Measurements from ENCODE around the gene TMEM101.

TMEM101 gene

GRCh38 chr17:44014133-44014436 is 678 bp downstream of the TMEM101 start:
- peaks cover 3% of the 10 kb centered on the region for H3K27me3 Mint-ChIP-seq (ENCODE audit: low read depth)
- peaks cover 23% of the 10 kb centered on the region for H3K4me1 Mint-ChIP-seq
- no peaks in the 10 kb centered on the region for H3K9me3 Mint-ChIP-seq
- peak overlapping the region; percentile 97 for H3K27ac Mint-ChIP-seq
- H3K36me3 Mint-ChIP-seq (ENCODE audit: low read depth), result peaks cover 12% of the 10 kb centered on the region
- TF ChIP-seq, protein P1, sequence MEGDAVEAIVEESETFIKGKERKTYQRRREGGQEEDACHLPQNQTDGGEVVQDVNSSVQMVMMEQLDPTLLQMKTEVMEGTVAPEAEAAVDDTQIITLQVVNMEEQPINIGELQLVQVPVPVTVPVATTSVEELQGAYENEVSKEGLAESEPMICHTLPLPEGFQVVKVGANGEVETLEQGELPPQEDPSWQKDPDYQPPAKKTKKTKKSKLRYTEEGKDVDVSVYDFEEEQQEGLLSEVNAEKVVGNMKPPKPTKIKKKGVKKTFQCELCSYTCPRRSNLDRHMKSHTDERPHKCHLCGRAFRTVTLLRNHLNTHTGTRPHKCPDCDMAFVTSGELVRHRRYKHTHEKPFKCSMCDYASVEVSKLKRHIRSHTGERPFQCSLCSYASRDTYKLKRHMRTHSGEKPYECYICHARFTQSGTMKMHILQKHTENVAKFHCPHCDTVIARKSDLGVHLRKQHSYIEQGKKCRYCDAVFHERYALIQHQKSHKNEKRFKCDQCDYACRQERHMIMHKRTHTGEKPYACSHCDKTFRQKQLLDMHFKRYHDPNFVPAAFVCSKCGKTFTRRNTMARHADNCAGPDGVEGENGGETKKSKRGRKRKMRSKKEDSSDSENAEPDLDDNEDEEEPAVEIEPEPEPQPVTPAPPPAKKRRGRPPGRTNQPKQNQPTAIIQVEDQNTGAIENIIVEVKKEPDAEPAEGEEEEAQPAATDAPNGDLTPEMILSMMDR (IDR thresholded peaks at IDR 0.05; ENCODE audit: unreplicated experiment in 3 of 3), result no peak
- H3K4me3 Mint-ChIP-seq, result peak overlapping the region; percentile 97 to 100 (median 98)

DNA sequence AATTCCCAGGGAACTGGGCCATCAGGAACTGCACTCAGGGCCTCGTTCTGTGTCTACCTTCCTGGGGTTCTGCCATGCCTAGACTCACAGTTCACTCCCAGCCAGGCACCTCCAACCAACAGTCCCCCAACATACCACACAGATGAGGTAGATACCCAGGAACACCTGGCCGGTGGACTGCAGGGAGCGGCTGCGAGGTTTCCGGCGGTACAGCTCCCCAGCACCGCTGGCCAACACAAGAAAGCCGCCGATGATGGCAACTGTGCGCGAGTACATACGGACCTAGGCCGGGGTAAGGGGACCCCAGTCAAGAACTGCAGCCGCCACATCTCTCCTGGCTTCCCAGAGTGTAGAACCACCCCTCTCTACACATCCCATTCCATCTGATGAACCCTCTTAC is 1.9 kb downstream of the TMEM101 start:
- H3K9me3 Mint-ChIP-seq, result no peaks in the 10 kb centered on the region
- peaks cover 30% of the 10 kb centered on the region for H3K4me1 Mint-ChIP-seq
- no peak overlapping the region for H3K27ac Mint-ChIP-seq
- H3K4me3 Mint-ChIP-seq, result peak overlapping the region; percentile 73 to 100 (median 77)
- H3K36me3 Mint-ChIP-seq (ENCODE audit: low read depth), result peaks cover 12% of the 10 kb centered on the region
- H3K27me3 Mint-ChIP-seq (ENCODE audit: low read depth), result peaks cover 9% of the 10 kb centered on the region
- TF ChIP-seq, protein P1 (IDR thresholded peaks at IDR 0.05; ENCODE audit: unreplicated experiment in 3 of 3), result no peak

- H3K27me3 Mint-ChIP-seq (ENCODE audit: low read depth), result peaks cover 12% of the 10 kb centered on the region
- H3K4me3 Mint-ChIP-seq, result peak overlapping the region in 1 of 3 experiments; percentile 51
- TF ChIP-seq, protein P1 (IDR thresholded peaks at IDR 0.05; ENCODE audit: unreplicated experiment in 3 of 3), result no peak
- H3K27ac Mint-ChIP-seq, result no peak overlapping the region
- peaks cover 12% of the 10 kb centered on the region for H3K36me3 Mint-ChIP-seq (ENCODE audit: low read depth)
- peaks cover 33% of the 10 kb centered on the region for H3K4me1 Mint-ChIP-seq
- no peaks in the 10 kb centered on the region for H3K9me3 Mint-ChIP-seq
Measured at GRCh38 chr17:44012391-44012790, 2.4 kb downstream of the TMEM101 start.

- Mint-ChIP-seq H3K4me3 (peak overlapping the region in 2 of 3 experiments; percentile 50 to 73), H3K4me1 (peaks cover 33% of the 10 kb centered on the region), H3K36me3 (ENCODE audit: low read depth) (peaks cover 12% of the 10 kb centered on the region), H3K27me3 (ENCODE audit: low read depth) (peaks cover 16% of the 10 kb centered on the region), H3K27ac (peak overlapping the region in 1 of 3 experiments; percentile 60), H3K9me3 (no peaks in the 10 kb centered on the region)
- TF ChIP-seq, protein P1 (IDR thresholded peaks at IDR 0.05; ENCODE audit: unreplicated experiment in 3 of 3), result no peak
Measured at GRCh38 chr17:44011876-44012275, 2.9 kb downstream of the TMEM101 start.

DNA sequence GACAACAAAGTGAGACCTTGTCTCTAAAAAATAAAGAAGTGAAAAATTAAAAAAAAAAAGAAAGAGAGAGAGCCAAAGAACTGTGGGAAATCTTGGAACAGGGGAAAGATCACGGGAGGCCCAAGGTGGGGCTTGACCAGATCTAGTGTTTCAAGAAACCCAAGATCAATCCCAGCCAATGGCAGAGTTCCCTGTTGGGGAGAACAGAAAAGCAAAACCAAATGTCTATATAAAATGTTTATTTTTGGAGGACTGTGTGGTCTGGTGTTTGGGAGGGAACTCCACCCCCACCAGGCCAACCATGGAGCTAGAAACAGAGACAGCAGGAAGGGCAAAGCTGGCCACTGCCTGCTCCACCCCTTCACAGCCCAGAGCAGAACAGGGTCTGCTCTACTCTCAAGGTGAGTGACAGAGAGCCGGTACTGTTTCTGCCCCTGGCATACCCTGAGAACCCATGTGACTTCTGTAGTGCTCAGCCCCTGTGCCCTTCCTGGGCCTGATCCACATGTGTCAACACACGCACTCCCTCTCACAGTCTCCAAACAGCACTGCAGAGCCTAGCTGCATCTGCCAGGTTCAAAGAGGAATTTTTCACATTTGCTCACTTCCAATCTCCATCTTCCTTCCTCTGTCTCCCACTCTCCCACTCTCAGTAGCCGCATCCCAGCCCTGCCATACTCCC is 3.7 kb downstream of the TMEM101 start:
- TF ChIP-seq, protein P1 (IDR thresholded peaks at IDR 0.05; ENCODE audit: unreplicated experiment in 3 of 3), result no peak
- peaks cover 12% of the 10 kb centered on the region for H3K36me3 Mint-ChIP-seq (ENCODE audit: low read depth)
- peak overlapping the region; percentile 24 to 73 (median 64) for H3K4me3 Mint-ChIP-seq

More for the DNA sequence above, 3.7 kb downstream of the TMEM101 start:
- Mint-ChIP-seq H3K9me3 (no peaks in the 10 kb centered on the region), H3K27me3 (ENCODE audit: low read depth) (peaks cover 24% of the 10 kb centered on the region), H3K27ac (peak overlapping the region in 2 of 3 experiments; percentile 34 to 60), H3K4me1 (peaks cover 36% of the 10 kb centered on the region)

Measured in nephron (organoid).